Upper lobe of left lung (tissue), 6 donors: Measurements from ENCODE around the gene PML. TPM values are rescaled to one million over a fixed set of nuclear protein-coding genes. Genes with fewer than 3 reads are reported as not detected.

Experiments
- small RNA-seq, 4 donors: library from RNA; depleted of rRNA; stranded (forward); fragments of <200 nt; gene quantifications; one replicate each; pipeline ENCODE3, GENCODE V24; 2016
- total RNA-seq, 6 donors: library from RNA; depleted of rRNA in 4 of 6; stranded (reverse); fragments of >200 nt in 4 of 6; gene quantifications; one replicate each; pipeline versions ENCODE4 v1.1.0 to v1.2.1, GENCODE V29; 2016 to 2021
- donor health status: DM: no; HTN: no; CAD: no; lungs with moderate emphysema.
- donor health status: DM: no; HTN: yes; CAD: no; lungs with severe emphysema.

The PML gene
- total RNA-seq, 6 donors from 2014 or later: 63.1 to 247 (median 92.9) TPM

Small RNA genes within 50 kb of the gene (small RNA-seq; reads per million reads assigned to genes)
- 0 reads per million in 4 donors for gene RN7SL429P

Other genes with a start within 250 kb of the PML start
- 10 to 100 TPM in 1 of 6 donors, 1 to 10 TPM in 5; 3.1 to 17.1 (median 5.1) TPM for gene INSYN1, start 241.4 kb upstream of the PML start, total RNA-seq
- gene TBC1D21, start 121.2 kb upstream of the PML start, total RNA-seq: not detected
- 10 to 100 TPM in 2 of 6 donors, 1 to 10 TPM in 4; 6.0 to 25.9 (median 8.0) TPM for gene LOXL1, start 68.3 kb upstream of the PML start, total RNA-seq
- gene STOML1, start 2.4 kb upstream of the PML start, total RNA-seq: 10 to 100 TPM; 12.2 to 23.3 (median 18.3) TPM
- gene GOLGA6A, start 87.8 kb downstream of the PML start, total RNA-seq: under 1 TPM in 1 of 6 donors, not detected in 5; 0.30 TPM
- gene ISLR2, start 135.9 kb downstream of the PML start, total RNA-seq: 1 to 10 TPM in 2 of 6 donors, under 1 TPM in 1, not detected in 3; under 0.01 to 2.5 (median 1.3) TPM
- gene ISLR, start 179.0 kb downstream of the PML start, total RNA-seq: 10 to 100 TPM; 11.5 to 48.4 (median 21.3) TPM
- gene STRA6, start 208.1 kb downstream of the PML start, total RNA-seq: 1 to 10 TPM in 1 of 6 donors, under 1 TPM in 2, not detected in 3; 0.22 to 3.5 (median 0.88) TPM
- gene CCDC33, start 241.6 kb downstream of the PML start, total RNA-seq: 10 to 100 TPM in 1 of 6 donors, 1 to 10 TPM in 4, not detected in 1; 3.8 to 43.4 (median 4.2) TPM